NT2/D1 (cell line): Measurements from ENCODE around the gene SURF4.

ENCODE experiments used
- SUZ12 ChIP-seq: IDR thresholded peaks from 2 replicates; pipeline ENCODE4 v1.6.1; 2011; ENCODE audit not compliant: insufficient read length, insufficient read depth; ENCODE audit errors: extremely low read depth
- YY1 ChIP-seq: IDR thresholded peaks from 2 replicates; pipeline ENCODE4 v1.6.1; 2011; ENCODE audit not compliant: insufficient read length, insufficient read depth
- ZNF274 ChIP-seq: IDR thresholded peaks from 2 replicates; pipeline ENCODE4 v1.6.1; 2011; ENCODE audit warnings: mild to moderate bottlenecking, low read depth, low read length

- no peak for TF ChIP-seq ZNF274
- no peak for TF ChIP-seq SUZ12
- TF ChIP-seq YY1, result no peak
Measured at GRCh38 chr9:133349965-133350616, 25.8 kb downstream of the SURF4 start.
